Stimulated activated CD8-positive, alpha-beta memory T cell treated with anti-CD3 and anti-CD28 coated beads, Interleukin-7, amount 100 ng/mL, for 1 hour (primary cell): ENCODE results near the gene TRIM17.

Source experiments
- DNase-seq, 2 donors: peaks; one replicate each; pipeline ENCODE4 v3.0.0-alpha.2; 2020; ENCODE audit warnings: low read depth in 2 of 2

Gene TRIM17

GRCh38 chr1:228367798-228368791 lies 48.6 kb downstream of the TRIM17 start:
- DNase-seq = no peak

DNA sequence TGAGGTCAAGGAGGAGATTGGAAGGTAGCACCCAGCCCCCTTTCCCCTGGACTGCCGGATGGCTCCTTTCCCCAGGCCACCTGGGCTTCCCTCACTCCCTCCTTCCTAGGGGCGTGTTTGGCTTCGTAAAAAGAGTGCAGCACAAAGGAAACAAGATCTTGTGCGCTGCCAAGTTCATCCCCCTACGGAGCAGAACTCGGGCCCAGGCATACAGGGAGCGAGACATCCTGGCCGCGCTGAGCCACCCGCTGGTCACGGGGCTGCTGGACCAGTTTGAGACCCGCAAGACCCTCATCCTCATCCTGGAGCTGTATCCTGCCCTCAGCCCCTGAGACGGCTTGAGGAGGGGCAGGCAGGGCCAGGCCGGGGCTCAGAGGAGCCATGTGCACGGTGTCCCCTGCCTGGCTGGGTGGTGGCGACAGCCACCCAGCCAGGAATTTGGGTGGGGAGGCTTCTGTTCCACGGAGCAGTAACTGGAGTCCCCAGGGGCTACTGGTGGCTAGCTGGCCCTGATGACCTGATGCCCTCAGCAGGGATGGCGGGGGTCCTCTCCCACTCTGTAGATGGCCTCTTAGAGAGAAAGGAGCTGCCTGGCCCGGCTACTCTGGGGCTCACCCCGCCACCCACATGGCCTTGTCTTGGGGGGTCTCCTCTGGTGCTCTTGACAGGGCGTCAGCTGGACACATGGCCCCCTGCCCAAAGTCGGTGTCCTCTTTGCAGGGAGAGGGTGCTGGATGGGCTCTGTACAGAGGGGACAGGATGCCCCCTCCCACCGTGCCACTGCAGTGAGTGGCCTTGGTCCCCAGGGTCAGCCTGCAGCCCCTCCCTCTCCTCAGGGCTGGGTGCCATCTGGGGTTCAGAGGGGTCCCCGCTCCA lies 49.6 kb downstream of the TRIM17 start:
- DNase-seq = no peak

GRCh38 chr1:228366062-228366865 lies 50.4 kb downstream of the TRIM17 start:
- DNase-seq = no peak

DNA sequence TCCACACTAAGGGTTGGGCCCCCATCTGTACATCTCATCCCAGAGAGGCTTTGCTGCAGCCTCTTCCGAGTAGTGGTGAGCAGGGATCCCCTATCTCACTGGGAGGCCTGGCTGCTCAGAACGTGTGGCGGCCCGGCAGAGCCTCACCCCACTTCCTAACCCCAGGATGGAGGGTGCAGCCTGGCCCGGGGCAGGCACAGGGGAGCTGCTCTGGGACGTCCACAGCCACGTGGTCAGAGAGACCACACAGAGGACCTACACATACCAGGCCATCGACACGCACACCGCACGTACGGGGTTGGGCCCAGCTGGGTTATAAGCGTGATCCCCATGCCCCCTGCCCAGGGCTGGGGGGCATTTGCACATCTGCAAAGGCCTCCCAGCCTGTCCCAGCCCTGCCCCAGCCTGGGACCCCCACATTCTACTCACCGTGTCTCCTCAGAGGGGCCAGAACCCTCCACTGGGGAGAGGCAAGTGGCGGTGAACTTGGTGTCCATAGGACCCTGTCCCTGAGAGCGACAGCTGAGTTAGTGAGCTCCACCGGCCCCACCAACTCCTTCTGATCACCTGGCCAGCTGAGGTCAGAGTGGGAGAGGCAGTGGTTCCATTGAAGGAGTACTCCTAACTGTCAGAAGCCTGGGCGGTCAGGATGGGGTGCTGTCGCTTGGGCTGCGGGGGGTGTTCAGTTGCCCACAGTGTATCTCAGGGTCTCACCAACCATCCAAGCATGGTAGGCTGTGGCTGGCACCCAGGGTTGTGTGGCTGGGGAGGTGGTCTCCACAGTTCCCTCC lies 51.2 kb downstream of the TRIM17 start:
- DNase-seq = no peak

- DNase-seq = no peak
Measured at GRCh38 chr1:228364706-228365213, 51.9 kb downstream of the TRIM17 start.

DNA sequence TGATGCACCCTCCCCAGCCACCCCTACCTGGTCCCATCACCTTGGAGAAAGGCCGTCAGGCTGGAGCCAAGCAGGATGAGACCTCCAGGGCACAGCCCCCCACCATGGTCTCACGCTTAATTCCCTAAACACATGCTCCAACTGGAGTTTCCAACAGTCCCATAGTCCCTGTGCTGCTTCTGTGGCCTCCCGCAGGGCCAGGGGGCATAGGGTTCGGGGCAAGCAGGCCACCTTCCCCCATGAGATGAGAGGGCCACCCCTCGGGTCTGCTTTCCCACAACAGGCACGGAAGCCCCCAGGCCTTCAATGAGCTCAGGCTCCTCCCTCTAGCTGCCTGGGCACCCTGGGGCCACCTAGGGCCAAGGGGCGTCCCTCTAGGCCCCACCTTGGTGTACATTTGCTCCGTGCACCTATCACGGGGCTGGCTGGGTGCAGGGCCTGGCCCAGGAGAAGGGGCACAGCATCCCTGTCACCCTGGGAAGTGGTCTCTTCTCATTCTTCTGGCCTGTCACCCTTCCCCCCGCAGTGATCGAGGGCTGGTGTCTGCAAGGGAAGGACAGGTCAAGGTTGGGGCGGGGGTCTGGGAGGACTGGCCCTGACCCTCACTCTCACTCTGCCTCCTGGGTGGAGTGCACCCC lies 52.5 kb downstream of the TRIM17 start:
- DNase-seq = no peak

GRCh38 chr1:228363686-228364067 lies 53.0 kb downstream of the TRIM17 start:
- DNase-seq = no peak

- no peak for DNase-seq
Measured at GRCh38 chr1:228362884-228363450, 53.7 kb downstream of the TRIM17 start.

DNA sequence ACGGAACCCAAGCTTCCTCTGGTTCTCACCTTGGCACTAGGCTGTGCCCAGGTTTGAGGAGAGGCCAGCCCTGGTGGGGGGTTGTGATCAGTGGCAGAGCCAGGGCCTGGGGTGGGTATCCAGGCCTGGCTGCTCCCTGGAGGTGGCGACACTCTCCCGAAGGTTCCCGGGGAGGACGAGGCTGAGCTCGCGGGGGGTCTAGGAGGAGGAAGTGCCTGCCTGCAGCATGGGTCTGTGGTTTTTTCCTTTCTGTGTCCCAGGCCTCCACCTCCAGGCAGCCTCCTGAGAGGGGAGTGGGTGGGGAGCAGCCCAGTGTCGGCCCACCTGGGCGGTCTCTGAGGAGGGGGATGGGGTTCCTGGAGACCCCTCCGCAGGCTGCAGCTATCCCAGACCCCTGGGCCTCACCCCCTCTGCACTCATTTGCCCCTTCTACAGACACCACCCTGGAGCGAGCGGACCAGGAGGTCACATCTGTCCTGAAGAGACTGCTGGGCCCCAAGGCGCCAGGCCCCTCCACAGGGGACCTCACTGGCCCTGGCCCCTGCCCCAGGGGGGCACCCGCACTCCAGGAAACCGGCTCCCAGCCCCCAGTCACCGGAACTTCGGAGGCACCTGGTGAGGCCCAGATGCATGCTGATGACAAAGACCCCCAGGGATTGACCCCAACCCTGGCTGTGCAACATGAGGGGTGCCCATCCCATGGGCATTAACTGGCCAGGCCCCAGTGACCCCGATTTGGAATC lies 54.3 kb downstream of the TRIM17 start:
- no peak for DNase-seq

- DNase-seq = no peak
Measured at GRCh38 chr1:228361314-228362140, 55.1 kb downstream of the TRIM17 start.

- no peak for DNase-seq
Measured at GRCh38 chr1:228360533-228361313, 55.9 kb downstream of the TRIM17 start.

DNA sequence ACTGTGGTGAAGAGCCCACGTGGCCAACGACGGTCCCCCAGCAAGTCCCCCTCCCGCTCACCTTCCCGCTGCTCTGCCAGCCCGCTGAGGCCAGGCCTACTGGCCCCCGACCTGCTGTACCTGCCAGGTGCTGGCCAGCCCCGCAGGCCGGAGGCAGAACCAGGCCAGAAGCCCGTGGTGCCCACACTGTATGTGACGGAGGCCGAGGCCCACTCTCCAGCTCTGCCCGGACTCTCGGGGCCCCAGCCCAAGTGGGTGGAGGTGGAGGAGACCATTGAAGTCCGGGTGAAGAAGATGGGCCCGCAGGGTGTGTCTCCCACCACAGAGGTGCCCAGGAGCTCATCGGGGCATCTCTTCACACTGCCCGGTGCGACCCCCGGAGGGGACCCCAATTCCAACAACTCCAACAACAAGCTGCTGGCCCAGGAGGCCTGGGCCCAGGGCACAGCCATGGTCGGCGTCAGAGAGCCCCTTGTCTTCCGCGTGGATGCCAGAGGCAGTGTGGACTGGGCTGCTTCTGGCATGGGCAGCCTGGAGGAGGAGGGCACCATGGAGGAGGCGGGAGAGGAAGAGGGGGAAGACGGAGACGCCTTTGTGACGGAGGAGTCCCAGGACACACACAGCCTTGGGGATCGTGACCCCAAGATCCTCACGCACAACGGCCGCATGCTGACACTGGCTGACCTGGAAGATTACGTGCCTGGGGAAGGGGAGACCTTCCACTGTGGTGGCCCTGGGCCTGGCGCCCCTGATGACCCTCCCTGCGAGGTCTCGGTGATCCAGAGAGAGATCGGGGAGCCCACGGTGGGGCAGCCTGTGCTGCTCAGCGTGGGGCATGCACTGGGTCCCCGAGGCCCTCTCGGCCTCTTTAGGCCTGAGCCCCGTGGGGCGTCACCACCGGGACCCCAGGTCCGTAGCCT lies 56.8 kb downstream of the TRIM17 start:
- DNase-seq = no peak

DNA sequence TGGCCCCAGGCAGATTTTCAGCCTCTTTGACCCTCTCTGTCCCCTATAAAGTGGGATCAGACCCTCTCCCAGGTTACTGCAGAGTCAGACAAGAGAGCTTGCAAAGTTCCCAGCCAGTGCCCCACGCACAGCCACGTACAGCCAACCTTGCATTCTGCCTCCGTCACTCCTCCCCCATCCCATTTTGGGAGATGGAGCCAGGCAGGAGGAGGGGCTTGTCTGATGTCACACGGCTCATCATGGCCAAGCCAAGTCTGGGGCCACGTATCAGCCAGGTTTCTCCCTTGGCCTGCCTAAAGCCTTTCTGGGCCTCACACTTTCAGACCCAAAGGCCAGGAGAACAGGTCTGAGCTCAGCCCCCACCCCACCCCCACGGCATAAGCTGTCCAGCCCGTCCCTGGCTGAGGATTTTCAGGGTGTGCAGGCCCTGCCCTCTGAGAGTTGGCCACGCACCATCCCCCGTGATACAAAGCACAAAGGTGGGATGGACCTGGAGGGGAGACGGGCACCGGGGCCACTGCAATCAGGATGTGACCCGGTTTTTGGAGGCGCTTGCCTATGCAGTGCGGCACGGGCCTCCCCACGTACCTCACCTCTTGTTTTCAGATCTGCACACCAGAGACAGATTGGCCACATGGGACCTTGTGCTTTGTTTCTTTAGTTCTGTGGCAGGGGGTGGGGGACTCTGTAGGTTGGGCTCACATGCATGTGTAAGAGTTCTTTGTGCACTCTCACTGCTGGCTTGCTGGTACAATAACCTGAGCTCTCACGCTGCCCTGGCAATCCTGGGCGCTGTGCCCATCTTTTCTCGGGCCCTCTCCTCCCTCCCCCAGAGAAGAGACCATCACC lies 57.7 kb downstream of the TRIM17 start:
- DNase-seq = no peak

- DNase-seq = no peak
Measured at GRCh38 chr1:228358039-228358763, 58.5 kb downstream of the TRIM17 start.
